ENCODE measurements around the gene PCDH7. TPM values are rescaled to one million over a fixed set of nuclear protein-coding genes. Genes with fewer than 3 reads are reported as not detected.

The PCDH7 gene
- total RNA-seq, 3 donors from 2014 or later, result 4.5 to 104 (median 10.6) TPM

- H3K9me3 ChIP-seq, result no peaks in the 10 kb centered on the region
- intact Hi-C loops (cut with DNase I, micrococcal nuclease), result no loop called here
- peaks cover 22% of the 10 kb centered on the region for H3K4me1 ChIP-seq (ENCODE audit: low read depth)
- TF ChIP-seq CTCF (IDR thresholded peaks at IDR 0.05), result no peak
- no peak overlapping the region for H3K4me3 ChIP-seq
- DNase-seq, result no peak
- no peaks in the 10 kb centered on the region for H3K36me3 ChIP-seq (ENCODE audit: low read depth)
- no peak for ATAC-seq
These were observed 4.1 kb downstream of the PCDH7 start for GRCh38 chr4:30724247-30724646.

- intact Hi-C loops (cut with DNase I, micrococcal nuclease), result no loop called here
- Histone ChIP-seq H3K4me1 (ENCODE audit: low read depth) (peaks cover 12% of the 10 kb centered on the region), H3K9me3 (no peaks in the 10 kb centered on the region), H3K36me3 (ENCODE audit: low read depth) (no peaks in the 10 kb centered on the region), H3K4me3 (no peak overlapping the region)
- no peak for ATAC-seq
- TF ChIP-seq CTCF (IDR thresholded peaks at IDR 0.05), result no peak
- DNase-seq, result no peak
These were observed 5.4 kb downstream of the PCDH7 start for GRCh38 chr4:30725562-30725961.

GRCh38 chr4:30726090-30726675 lies 6.0 kb downstream of the PCDH7 start:
- intact Hi-C loops (cut with DNase I, micrococcal nuclease), result no loop called here
- H3K4me3 ChIP-seq, result no peak overlapping the region
- no peak for DNase-seq
- no peaks in the 10 kb centered on the region for H3K36me3 ChIP-seq (ENCODE audit: low read depth)
- ATAC-seq, result no peak
- H3K9me3 ChIP-seq, result no peaks in the 10 kb centered on the region
- no peak for TF ChIP-seq CTCF (IDR thresholded peaks at IDR 0.05)
- H3K4me1 ChIP-seq (ENCODE audit: low read depth), result peaks cover 6% of the 10 kb centered on the region

- intact Hi-C loops (cut with DNase I, micrococcal nuclease), result no loop called here
- TF ChIP-seq CTCF (IDR thresholded peaks at IDR 0.05), result no peak
- Histone ChIP-seq H3K4me3 (no peak overlapping the region), H3K36me3 (ENCODE audit: low read depth) (no peaks in the 10 kb centered on the region), H3K9me3 (no peaks in the 10 kb centered on the region), H3K4me1 (ENCODE audit: low read depth) (no peaks in the 10 kb centered on the region)
- ATAC-seq, result no peak
- DNase-seq, result no peak
These were observed 7.2 kb downstream of the PCDH7 start for GRCh38 chr4:30727409-30727808.

- Histone ChIP-seq H3K36me3 (ENCODE audit: low read depth) (no peaks in the 10 kb centered on the region), H3K4me1 (ENCODE audit: low read depth) (no peaks in the 10 kb centered on the region), H3K4me3 (no peak overlapping the region), H3K9me3 (no peaks in the 10 kb centered on the region)
- TF ChIP-seq CTCF (IDR thresholded peaks at IDR 0.05), result no peak
- intact Hi-C loops (cut with DNase I, micrococcal nuclease), result no loop called here
- ATAC-seq, result no peak
- DNase-seq, result no peak
These were observed 8.1 kb downstream of the PCDH7 start for GRCh38 chr4:30728311-30728710.

- H3K4me1 ChIP-seq (ENCODE audit: low read depth), result no peaks in the 10 kb centered on the region
- intact Hi-C loops (cut with DNase I, micrococcal nuclease), result no loop called here
- DNase-seq (no peak), ATAC-seq (no peak)
- H3K36me3 ChIP-seq (ENCODE audit: low read depth), result no peaks in the 10 kb centered on the region
- no peaks in the 10 kb centered on the region for H3K9me3 ChIP-seq
- no peak for TF ChIP-seq CTCF (IDR thresholded peaks at IDR 0.05)
- no peak overlapping the region for H3K4me3 ChIP-seq
These were observed 23.7 kb downstream of the PCDH7 start for GRCh38 chr4:30743897-30744296.

All from mucosa of descending colon (tissue), 3 donors.